Measurements from ENCODE around the gene CACNA1G.

CACNA1G gene

DNA sequence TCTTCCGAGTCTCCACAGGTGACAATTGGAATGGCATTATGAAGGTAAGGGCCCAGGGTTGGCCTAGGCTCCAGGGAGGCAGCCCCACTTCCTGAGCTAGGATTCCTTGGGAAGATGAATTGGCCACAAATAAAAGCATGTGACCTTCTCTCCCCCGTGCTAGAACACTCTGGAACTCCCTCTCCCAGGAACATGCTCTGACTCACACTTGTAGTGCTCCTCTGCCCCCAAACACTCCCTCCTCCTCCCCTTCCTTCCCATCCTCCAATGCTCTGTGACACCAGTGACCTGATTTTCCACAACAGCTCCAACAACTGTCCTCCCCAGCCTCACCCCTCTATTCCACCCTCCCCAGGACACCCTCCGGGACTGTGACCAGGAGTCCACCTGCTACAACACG is 57.8 kb downstream of the CACNA1G start:
- peak; percentile 62 to 64 (median 64) for DNase-seq

DNA sequence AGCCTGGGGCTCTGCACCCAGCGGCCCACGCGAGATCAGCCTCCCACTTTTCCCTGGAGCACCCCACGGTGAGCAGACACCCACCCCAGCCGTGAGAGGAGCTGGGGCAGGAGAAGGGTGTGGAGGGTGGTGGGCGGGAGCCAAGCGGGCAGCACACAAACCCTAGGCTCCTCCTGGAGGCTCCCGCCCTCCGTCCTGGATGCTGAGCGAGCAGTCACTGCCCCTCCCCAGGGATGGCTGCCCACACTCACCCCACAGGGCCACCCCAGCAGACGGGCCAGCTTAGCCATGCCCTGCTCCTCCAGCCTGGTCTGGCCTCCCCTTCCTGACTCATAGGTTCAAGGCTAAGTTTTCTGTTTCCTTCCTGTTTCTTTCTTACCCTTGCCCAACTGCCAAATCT is 58.4 kb downstream of the CACNA1G start:
- DNase-seq, result peak; percentile 86 to 89 (median 87)

DNA sequence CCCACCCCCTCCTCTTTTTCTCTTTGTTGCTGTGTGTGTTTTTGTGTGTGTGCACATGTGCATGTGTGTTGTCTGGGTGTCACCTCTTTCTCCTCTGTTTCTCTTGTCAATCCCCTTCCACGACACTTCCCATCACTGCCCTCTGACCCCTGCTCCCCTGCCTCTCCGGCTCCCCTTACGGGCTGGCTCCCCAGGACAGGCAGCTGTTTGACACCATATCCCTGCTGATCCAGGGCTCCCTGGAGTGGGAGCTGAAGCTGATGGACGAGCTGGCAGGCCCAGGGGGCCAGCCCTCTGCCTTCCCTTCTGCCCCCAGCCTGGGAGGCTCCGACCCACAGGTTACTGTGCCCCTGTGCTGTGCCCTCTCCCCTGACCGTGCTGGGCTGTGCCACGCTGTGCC is 59.0 kb downstream of the CACNA1G start:
- DNase-seq, result no peak

DNA sequence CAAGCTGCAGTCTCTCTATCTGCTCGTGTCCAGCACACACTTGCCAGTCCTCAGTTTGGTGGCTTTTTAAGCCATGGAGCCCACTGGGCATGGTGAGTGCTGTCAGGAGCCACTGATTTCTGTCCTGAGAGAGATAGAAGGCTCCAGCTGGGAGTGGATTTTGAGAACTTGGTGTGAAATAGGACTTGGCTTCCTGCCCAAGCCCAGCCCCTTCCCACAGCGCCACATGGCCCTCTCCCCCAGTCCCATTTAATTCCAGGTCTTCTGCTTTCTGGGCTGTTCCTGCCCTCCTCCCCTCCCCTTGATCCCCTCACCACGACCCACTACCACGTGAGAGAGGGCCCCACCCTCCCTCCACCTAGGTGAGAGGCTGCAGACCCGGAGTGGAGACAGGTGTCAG is 59.7 kb downstream of the CACNA1G start:
- DNase-seq, result no peak

DNA sequence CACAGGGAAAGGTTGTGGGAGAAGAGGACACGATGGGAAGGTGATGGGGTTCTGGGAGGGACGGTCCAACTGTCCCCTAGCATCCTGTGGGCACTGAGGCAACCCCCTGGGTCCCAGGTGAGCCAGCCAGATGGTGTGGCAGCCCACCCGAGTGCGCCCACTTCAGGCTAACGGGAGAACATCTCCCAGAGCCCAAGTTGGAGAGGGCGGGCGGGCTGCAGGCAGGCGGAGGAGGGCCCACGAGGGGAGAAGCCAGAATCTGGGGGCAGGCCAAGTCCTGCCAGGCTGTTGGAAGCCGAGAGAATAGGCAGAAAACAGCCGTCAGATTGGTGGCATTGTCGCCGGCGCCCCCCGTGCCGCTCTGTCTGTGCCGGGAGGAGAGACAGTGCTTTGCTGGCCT is 60.3 kb downstream of the CACNA1G start:
- DNase-seq, result no peak

DNA sequence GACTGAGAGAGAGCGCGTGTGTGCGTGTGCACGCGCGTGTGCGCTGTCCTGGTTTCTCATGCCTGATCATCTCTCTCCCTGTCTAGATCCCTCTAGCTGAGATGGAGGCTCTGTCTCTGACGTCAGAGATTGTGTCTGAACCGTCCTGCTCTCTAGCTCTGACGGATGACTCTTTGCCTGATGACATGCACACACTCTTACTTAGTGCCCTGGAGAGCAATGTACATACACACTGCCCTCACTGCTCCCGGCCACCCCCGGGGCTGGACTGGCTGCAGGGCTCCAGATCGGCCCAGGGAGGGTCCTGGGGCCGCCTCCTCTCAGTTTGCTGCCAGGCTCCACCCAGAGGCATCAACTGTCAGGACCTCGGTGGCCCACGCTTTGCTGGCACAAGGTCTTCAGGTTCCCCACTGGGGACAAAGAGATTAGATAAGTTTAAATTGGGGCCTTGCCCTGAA is 61.1 kb downstream of the CACNA1G start:
- peak; percentile 76 to 79 (median 77) for DNase-seq

DNA sequence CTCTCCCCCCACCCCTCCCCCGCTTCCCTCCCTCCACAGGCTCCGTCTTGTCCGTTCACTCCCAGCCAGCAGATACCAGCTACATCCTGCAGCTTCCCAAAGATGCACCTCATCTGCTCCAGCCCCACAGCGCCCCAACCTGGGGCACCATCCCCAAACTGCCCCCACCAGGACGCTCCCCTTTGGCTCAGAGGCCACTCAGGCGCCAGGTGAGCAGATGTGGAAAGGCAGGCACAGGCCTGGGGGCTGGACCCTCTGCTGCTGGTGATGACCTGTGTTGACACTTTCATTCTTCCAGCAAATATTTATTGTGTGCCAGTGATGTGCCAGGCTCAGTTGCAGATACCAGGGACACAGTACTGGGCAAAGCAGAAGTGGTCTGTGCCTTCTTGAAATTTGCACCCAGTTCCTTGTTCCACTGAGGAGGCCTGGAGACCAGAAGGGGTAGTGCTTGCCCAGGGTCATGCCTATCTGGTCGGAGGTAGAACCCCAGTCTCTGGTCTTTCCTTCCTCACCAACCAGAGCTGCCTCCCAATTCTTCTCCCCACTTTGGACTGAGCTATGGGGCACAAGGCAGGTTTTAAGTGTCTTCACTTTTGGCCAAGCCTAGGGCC is 63.9 kb downstream of the CACNA1G start:
- DNase-seq, result peak; percentile 55 to 58 (median 57)

DNA sequence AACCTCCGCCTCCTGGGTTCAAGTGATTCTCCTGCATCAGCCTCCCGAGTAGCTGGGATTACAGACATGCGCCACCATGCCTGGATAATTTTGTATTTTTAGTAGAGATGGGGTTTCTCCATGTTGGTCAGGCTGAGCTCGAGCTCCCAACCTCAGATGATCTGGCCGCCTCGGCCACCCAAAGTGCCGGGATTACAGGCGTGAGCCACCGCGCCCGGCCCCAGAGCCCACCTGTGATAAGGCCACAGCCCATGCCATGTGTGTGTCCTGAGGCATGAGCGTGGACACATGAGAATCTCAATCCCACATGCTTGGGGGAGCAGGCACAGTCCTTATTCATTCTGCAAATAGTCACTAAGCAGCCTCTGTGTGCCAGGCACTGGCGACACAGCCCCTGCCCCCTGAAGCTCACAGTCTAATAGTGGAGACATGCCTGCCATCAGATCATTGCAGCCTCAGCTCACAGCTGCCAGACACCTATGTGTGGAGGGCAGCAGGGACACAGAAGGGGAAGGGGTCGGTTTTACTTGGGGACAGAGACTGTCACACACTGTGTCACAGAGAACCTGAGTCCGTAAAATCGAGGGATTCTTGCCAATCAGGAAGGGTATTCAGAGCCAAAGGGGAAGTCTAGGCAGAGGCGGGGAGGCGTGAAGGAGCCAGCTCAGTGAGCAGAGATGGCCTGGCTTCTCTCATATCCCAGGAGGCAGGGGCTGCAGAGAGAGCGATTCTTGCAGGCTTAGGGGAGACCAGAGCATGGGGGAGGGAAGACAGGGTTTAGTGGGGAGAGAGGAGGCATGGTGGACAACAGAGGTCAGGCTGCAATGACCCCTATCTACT is 64.7 kb downstream of the CACNA1G start:
- DNase-seq, result peak in 2 of 3 donors; percentile 43 to 57

DNA sequence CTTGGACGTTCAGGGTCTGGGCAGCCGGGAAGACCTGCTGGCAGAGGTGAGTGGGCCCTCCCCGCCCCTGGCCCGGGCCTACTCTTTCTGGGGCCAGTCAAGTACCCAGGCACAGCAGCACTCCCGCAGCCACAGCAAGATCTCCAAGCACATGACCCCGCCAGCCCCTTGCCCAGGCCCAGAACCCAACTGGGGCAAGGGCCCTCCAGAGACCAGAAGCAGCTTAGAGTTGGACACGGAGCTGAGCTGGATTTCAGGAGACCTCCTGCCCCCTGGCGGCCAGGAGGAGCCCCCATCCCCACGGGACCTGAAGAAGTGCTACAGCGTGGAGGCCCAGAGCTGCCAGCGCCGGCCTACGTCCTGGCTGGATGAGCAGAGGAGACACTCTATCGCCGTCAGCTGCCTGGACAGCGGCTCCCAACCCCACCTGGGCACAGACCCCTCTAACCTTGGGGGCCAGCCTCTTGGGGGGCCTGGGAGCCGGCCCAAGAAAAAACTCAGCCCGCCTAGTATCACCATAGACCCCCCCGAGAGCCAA is 65.6 kb downstream of the CACNA1G start:
- DNase-seq, result peak; percentile 72 to 84 (median 73)

DNA sequence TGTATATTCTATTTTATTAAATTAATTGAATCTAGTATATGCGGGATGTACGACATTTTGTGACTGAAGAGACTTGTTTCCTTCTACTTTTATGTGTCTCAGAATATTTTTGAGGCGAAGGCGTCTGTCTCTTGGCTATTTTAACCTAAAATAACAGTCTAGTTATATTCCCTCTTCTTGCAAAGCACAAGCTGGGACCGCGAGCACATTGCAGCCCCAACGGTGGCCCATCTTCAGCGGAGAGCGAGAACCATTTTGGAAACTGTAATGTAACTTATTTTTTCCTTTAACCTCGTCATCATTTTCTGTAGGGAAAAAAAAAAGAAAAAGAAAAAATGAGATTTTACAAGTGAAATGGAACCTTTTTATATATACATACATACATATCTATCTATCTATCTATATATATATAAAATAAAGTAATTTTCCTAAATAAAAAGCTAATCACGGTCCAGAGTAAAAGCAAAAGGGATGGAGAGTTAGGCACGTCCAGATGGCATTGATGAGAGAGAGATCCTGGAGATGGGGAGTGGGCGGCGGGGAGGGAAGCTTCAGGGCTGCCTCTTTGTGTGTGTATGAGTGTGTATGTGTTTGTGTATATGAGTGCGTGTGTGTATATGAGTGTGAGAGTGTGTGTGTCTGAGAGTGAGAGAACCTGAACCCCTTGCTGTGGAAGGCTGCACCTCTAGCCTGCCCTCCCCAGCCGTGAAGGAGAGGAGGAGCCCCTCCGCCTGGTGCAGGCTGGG is 66.7 kb downstream of the CACNA1G start:
- DNase-seq, result no peak

DNA sequence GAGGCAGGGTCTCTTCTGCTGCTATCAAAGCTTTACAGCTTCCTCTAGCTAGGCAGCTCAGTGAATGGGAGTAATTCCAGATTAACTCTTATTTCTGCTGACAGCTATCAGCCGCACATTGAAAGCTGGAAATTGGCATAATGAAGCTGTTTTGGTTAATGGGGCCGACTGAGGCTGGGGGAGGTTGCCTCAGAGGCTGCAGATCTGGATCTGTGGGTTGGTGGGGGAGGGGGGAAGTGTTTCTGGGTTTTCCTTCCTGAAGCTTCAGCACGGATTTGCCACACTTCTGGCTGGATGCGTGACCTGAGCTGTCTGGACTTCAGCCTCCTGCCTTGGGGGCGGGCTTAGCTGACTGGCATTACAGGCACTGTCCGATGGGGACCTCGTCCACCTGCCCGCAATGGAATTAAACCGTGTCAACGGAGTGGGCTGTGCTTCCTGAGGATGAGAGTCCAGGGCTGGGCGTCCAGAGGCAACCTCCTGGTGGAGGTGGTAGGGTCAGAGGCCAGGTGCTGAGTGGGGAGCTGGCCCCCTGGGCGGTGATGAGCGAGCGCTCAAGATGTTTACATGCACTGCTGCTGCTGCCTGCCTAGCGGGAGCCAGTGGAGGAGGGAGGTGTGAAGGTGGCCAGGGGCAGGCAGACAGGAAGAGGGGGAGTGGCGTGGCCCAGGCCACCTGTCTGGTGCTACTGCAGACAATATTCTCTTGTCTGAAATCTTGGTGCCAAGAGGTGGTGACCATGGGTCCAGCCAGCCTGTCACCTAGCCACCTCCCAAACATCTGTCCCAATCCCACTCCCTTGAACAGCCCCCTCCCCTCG is 67.5 kb downstream of the CACNA1G start:
- peak; percentile 48 to 61 (median 60) for DNase-seq

DNA sequence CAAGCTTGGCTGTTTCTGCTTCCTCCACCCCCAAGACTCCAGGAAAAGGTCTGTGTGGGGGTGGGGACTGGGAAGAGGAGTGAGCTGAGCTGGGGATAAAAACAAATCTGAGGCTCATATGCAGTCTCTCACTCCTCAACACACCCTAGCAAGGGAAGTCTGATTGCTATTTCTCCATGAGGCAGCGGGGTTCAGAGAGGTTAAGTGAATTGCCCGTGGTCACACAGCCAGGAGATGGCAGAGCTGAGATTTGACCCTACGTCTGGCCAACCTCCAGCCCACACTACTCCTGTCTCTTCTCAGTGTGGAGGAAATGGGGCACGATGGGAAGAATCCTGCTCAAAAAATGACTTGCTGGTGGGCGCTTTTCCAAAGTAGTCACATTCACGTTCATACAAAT is 69.4 kb downstream of the CACNA1G start:
- DNase-seq, result no peak

DNA sequence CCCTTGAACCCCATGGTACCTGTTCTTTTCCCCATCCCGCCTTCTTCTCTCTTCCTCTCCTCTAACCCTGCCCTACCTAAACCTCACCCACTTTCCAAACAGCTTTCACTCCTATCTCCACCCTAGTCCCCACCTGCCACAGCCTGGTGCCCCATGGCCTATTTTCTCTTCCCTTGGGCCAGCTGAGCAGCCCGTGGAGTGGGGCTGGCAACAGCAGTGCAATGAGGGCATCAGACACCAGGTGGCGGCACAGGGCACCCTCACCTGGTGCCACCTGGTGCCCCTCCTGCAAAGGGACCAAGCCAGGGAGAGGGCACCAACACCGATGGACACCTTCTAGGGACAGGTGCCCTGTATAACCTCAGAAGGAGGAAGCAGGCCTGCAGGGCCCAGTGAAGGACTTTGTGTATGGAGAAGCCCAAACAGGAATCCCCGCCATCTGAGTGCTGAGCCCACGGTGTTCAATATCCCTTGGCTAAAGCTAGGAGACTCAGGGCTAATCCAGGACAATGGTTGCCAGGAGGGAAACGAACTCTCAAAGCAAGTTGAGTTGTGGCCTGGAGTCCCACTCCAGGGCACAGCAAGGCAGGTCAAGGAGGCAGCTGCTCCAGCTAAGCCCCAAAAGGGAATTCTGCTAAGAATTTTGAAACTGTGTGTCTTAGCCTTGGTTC is 70.1 kb downstream of the CACNA1G start:
- DNase-seq, result peak in 2 of 3 donors; percentile 29 to 56

DNA sequence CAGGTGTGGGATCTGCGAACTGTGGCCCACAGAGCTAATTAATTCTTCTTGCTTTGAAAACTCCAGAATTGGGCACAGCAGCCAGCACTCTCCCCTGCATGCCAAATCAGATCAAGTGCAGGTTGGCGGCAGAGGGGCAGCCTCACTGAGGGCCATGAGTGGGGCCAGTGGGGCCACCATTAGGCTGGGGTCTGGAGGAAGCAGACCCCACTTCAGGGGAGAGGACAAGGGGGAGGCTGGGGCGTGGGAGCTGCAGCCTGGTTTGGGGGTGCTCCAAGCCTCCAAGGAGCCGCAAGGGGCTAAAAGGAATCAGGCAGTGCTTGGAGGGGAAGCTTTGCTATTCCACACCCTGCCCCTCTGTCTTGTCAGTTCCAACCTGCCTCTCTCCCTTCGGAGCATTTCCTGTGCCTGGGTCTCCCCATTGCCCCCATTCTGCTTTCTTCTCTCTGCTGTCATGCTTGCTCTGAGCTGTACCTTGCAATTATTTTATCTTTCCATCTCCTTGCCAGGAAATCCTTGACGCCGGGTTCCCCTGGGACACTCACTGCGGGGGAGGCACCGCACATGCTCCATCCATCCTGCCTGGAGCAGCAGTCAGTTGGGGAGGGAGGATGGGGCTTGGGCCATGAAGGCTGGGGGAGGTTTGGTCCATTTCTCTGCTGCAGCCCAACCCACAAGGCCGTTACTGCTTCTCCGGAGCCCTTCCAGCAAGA is 70.8 kb downstream of the CACNA1G start:
- DNase-seq, result no peak

DNA sequence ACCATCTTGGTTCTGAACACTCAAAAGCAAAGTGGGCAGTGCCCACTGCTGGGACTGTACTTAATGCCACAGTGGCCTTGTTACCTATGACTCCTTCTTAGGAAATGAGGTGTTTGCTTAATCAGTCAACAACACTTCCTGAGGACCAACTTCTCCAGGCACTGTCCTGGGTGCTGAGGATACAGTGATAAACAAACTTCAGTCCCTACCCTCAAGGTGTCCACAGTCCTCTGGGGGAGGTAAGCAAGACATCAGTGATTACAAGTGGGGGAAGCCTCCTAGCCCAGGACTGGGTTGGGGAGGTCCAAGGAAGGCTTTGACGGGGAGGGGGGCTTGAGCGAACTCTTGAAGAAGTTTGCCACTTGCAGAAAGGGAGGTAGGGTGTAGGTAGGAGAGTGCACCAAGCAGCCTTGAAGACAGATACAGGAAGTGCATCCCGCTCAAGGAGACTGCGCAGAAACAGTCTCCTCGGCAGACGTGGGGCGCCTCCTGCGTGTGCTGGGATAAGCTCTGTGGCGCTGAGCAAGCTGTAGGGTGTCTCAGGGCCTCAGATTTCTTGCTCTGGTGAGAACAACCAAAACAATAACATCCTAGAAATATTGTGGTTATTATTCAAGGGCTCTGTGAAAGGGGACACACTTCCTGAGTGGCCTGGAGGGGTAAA is 71.5 kb downstream of the CACNA1G start:
- no peak for DNase-seq

DNA sequence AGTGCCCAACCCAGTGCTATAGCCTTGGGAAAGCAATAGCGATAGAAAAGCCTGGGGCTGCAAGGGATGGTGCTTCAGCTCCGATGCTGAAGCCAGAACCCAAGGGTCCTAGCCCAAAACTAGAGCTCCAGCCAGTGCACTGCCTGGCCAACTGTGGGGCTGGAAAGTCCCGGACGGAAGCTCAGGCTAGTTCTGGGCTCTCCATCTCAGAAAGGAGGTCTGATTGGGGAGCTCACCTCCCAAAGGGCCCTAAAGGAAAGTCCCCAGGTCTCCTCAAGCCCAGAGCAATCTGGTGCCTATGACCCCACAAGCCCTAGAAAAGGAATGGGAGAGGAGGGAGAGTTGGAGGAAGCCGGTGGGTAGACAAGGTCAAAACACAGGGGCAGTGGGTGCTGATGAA is 72.1 kb downstream of the CACNA1G start:
- DNase-seq, result no peak

DNA sequence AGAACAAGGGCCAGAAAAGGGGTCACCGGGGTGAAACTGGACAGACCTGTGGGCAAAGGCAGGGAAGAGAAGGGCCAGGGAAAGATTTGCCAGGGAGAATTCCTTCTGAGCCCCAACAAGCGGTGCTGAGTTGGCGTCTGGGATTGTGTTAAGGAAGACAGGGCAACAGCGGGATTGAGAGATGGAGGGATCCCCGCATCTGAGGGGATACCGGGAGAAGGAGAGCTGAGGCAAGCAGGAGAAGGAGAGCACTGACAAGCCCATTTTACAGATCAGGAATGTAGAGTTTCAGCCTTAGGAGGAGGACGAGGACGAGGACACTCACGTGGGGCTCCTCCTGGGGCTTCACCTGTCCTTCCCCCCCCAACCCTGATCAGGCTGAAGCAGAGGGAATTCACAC is 73.2 kb downstream of the CACNA1G start:
- no peak for DNase-seq

DNA sequence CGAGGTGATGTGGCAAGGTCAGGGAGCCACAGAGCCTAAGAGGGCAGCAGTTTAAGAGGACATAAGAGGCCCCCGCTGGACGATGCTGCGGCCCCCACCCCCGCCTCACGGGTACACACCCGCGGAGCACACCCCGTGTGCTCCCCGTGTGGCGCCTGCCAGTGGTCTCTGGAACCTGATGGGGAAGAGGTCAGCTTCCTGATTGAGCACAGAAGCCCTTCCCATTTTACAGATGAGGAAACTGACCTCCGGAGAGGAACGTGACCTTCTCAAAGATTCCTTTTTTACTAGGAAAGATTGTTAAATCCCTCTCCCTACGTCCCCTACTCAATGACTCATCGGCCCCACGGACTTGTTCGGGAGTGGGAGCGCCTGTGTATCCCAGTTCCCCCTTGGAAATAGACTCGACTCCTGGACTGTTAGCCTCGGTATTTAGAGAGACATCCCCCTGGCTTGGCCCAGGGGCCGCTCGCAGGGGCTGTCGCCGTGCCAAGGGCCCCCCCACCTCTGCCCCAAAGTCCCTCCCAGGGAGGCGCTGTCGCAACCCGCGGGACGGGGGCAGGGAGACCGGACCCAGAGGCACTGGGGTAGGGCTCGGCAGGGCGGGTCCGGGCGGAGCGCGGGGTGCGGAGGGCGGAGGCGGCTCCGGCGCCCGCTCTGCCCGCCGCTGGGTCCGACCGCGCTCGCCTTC is 73.9 kb downstream of the CACNA1G start, which contains the start of gene ABCC3:
ABCC3 (plus strand) TSS at position 658 of the 691 bp plus-strand sequence. CDS start 56 bp downstream, outside the sequence.
- DNase-seq, result peak; percentile 77 to 84 (median 83)

DNA sequence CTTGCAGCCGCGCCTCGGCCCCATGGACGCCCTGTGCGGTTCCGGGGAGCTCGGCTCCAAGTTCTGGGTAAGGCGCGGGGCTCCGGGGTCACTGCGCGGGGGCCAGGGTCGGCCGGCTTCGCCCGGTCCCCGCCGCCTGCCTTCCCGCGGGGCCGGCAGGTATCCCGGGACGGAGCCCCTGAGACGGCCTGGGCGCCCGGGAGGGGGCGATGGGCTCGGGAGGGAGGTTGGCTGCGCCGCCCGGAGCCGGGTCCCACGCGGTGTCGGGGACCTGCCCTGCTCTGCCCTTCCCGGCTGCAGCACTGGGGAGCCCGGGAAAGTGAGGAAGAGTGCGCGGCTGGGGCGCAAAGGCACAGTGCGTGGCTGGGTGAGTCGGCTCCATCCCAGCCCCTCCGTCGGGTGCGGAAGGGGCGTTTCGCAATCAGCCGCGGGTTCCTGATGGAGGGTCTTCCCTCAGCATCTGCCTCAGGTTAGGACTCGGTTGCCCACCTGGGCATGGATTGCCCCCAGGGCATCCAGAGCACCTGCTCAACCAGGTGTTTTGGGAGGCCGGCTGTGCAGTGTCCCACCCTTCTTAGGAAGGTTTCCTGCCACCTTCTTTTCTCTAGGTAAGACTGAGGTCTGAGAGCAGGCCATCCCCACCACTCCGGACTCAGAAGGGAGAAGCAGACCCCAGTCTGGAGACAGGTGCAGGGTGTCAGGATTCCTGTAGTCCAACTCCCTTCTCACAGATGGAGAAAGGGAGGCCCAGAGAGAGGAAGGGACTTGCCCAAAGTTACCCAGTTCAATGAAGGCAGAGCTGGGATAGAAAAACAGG is 74.6 kb downstream of the CACNA1G start:
- peak; percentile 32 to 60 (median 36) for DNase-seq
